Measurements from ENCODE around the gene SRRM4.
"Not testable (repeated sequence)": the region's sequence is repeated elsewhere in the genome, so short reads cannot be mapped to it uniquely, and the experiment has no call there.

SRRM4 gene

DNA sequence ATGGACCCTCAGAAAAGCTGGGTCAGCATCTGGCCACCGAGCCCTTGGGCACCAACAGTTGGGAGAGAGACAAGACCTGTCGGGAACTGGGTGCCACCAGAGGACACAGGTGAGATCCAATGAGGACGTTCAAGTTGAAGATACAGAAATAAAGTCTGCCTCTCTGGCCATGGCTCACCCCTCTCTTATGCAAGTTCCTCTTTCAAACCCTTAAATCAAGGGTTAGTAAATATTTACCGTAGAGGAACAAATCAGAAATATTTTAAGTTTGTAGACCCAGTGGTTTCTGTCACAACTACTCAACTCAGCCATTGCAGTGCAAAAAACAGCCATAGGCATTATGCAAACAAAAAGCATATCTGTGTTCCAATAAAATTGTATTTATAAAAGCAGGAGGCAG lies 120.9 kb downstream of the SRRM4 start:
- Histone ChIP-seq H3K4me3 (ENCODE audit: low read depth in 1 of 2, low read length in 2 of 2) (no peak overlapping the region), H3K4me1 (ENCODE audit: control insufficient read depth in 1 of 2, insufficient read depth in 2 of 2, low read length in 2 of 2) (no peaks in the 10 kb centered on the region), H3K9me3 (ENCODE audit: control insufficient read depth in 1 of 2, low read length in 2 of 2) (peaks cover 0 to 8% of the 10 kb centered on the region in 2 donors), H3K27me3 (ENCODE audit: low read depth, low read length) (no peaks in the 10 kb centered on the region), H3K27ac (ENCODE audit: low read length) (no peak overlapping the region), H3K36me3 (ENCODE audit: control insufficient read depth in 1 of 2, insufficient read depth in 2 of 2, low read length in 2 of 2) (no peaks in the 10 kb centered on the region)

GRCh38 chr12:119102714-119103113 lies 121.4 kb downstream of the SRRM4 start:
- no peaks in the 10 kb centered on the region for H3K27me3 ChIP-seq (ENCODE audit: low read depth, low read length)
- H3K4me1 ChIP-seq (ENCODE audit: control insufficient read depth in 1 of 2, insufficient read depth in 2 of 2, low read length in 2 of 2) = no peaks in the 10 kb centered on the region
- H3K36me3 ChIP-seq (ENCODE audit: control insufficient read depth in 1 of 2, insufficient read depth in 2 of 2, low read length in 2 of 2) = no peaks in the 10 kb centered on the region
- peaks cover 0 to 8% of the 10 kb centered on the region in 2 donors for H3K9me3 ChIP-seq (ENCODE audit: control insufficient read depth in 1 of 2, low read length in 2 of 2)
- H3K27ac ChIP-seq (ENCODE audit: low read length) = no peak overlapping the region
- H3K4me3 ChIP-seq (ENCODE audit: low read depth in 1 of 2, low read length in 2 of 2) = no peak overlapping the region

DNA sequence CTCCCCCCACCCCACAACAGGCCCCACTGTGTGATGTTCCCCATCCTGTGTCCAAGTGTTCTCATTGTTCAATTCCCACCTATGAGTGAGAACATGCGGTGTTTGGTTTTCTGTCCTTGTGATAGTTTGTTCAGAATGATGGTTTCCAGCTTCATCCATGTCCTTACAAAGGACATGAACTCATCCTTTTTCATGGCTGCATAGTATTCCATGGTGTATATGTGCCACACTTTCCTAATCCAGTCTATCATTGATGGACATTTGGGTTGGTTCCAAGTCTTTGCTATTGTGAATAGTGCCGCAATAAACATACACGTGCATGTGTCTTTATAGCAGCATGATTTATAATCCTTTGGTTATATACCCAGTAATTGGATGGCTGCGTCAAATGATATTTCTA lies 123.6 kb downstream of the SRRM4 start:
- not testable (repeated sequence) for H3K27ac ChIP-seq (ENCODE audit: low read length); H3K4me3 ChIP-seq (ENCODE audit: low read depth in 1 of 2, low read length in 2 of 2); H3K36me3 ChIP-seq (ENCODE audit: control insufficient read depth in 1 of 2, insufficient read depth in 2 of 2, low read length in 2 of 2); H3K9me3 ChIP-seq (ENCODE audit: control insufficient read depth in 1 of 2, low read length in 2 of 2); H3K4me1 ChIP-seq (ENCODE audit: control insufficient read depth in 1 of 2, insufficient read depth in 2 of 2, low read length in 2 of 2); H3K27me3 ChIP-seq (ENCODE audit: low read depth, low read length)

DNA sequence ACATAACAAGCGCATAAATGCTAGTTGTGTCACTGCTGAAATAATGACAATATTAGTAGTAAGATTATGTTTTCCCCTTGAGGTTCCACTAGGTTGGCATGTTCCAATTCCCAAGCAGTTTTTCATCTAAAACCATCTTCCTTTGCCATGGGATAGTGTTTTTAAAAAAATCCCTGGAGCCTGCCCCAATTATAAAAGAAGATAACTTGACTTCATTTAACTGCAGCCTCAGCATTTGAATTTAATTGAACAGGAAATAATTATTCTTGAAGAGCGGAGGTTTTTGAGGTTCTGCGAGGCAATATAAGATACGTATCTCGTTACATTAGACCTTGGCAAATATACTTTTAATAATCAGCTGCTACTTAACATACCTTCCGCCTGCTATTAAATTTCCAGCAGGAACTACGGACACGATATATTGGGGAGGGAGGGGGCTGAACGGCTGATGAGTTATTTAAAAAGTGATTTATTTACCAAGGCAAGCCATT lies 132.2 kb downstream of the SRRM4 start:
- no peak overlapping the region for H3K27ac ChIP-seq (ENCODE audit: low read length)
- no peak overlapping the region for H3K4me3 ChIP-seq (ENCODE audit: low read depth in 1 of 2, low read length in 2 of 2)
- H3K27me3 ChIP-seq (ENCODE audit: low read depth, low read length) = no peaks in the 10 kb centered on the region
- peaks cover 0 to 3% of the 10 kb centered on the region in 2 donors for H3K9me3 ChIP-seq (ENCODE audit: control insufficient read depth in 1 of 2, low read length in 2 of 2)
- H3K36me3 ChIP-seq (ENCODE audit: control insufficient read depth in 1 of 2, insufficient read depth in 2 of 2, low read length in 2 of 2) = no peaks in the 10 kb centered on the region
- H3K4me1 ChIP-seq (ENCODE audit: control insufficient read depth in 1 of 2, insufficient read depth in 2 of 2, low read length in 2 of 2) = no peaks in the 10 kb centered on the region

DNA sequence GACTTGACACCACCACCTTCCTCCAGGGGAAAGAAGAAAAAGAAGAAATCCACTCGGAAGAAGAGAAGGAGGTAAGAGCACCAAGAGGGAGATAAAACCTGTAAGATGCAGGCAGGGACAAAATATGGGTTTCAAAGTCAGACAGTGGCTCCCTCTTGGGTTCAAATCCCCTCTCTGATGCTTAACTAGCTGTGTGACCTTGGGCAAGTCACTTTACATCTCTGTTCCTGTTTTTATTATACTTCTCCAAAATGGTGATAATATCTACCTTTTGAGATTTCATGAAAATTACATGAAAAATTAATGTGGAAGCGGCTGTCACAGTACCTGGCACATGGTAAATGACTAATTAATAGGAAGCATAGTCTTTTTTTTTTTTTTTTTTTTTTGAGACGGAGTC lies 133.0 kb downstream of the SRRM4 start:
- Histone ChIP-seq H3K4me3 (ENCODE audit: low read depth in 1 of 2, low read length in 2 of 2) (no peak overlapping the region), H3K27me3 (ENCODE audit: low read depth, low read length) (no peaks in the 10 kb centered on the region), H3K4me1 (ENCODE audit: control insufficient read depth in 1 of 2, insufficient read depth in 2 of 2, low read length in 2 of 2) (no peaks in the 10 kb centered on the region), H3K36me3 (ENCODE audit: control insufficient read depth in 1 of 2, insufficient read depth in 2 of 2, low read length in 2 of 2) (no peaks in the 10 kb centered on the region), H3K27ac (ENCODE audit: low read length) (no peak overlapping the region), H3K9me3 (ENCODE audit: control insufficient read depth in 1 of 2, low read length in 2 of 2) (peaks cover 0 to 3% of the 10 kb centered on the region in 2 donors)

GRCh38 chr12:119115296-119115905 lies 134.1 kb downstream of the SRRM4 start:
- H3K27me3 ChIP-seq (ENCODE audit: low read depth, low read length) = no peaks in the 10 kb centered on the region
- H3K36me3 ChIP-seq (ENCODE audit: control insufficient read depth in 1 of 2, insufficient read depth in 2 of 2, low read length in 2 of 2) = no peaks in the 10 kb centered on the region
- H3K4me3 ChIP-seq (ENCODE audit: low read depth in 1 of 2, low read length in 2 of 2) = no peak overlapping the region
- peaks cover 0 to 3% of the 10 kb centered on the region in 2 donors for H3K9me3 ChIP-seq (ENCODE audit: control insufficient read depth in 1 of 2, low read length in 2 of 2)
- H3K27ac ChIP-seq (ENCODE audit: low read length) = no peak overlapping the region
- H3K4me1 ChIP-seq (ENCODE audit: control insufficient read depth in 1 of 2, insufficient read depth in 2 of 2, low read length in 2 of 2) = no peaks in the 10 kb centered on the region

GRCh38 chr12:119117936-119118335 lies 136.6 kb downstream of the SRRM4 start:
- no peaks in the 10 kb centered on the region for H3K27me3 ChIP-seq (ENCODE audit: low read depth, low read length)
- no peaks in the 10 kb centered on the region for H3K36me3 ChIP-seq (ENCODE audit: control insufficient read depth in 1 of 2, insufficient read depth in 2 of 2, low read length in 2 of 2)
- no peaks in the 10 kb centered on the region for H3K9me3 ChIP-seq (ENCODE audit: control insufficient read depth in 1 of 2, low read length in 2 of 2)
- no peaks in the 10 kb centered on the region for H3K4me1 ChIP-seq (ENCODE audit: control insufficient read depth in 1 of 2, insufficient read depth in 2 of 2, low read length in 2 of 2)
- no peak overlapping the region for H3K4me3 ChIP-seq (ENCODE audit: low read depth in 1 of 2, low read length in 2 of 2)
- no peak overlapping the region for H3K27ac ChIP-seq (ENCODE audit: low read length)

- H3K27ac ChIP-seq (ENCODE audit: low read length) = no peak overlapping the region
- no peaks in the 10 kb centered on the region for H3K4me1 ChIP-seq (ENCODE audit: control insufficient read depth in 1 of 2, insufficient read depth in 2 of 2, low read length in 2 of 2)
- H3K36me3 ChIP-seq (ENCODE audit: control insufficient read depth in 1 of 2, insufficient read depth in 2 of 2, low read length in 2 of 2) = no peaks in the 10 kb centered on the region
- no peaks in the 10 kb centered on the region for H3K9me3 ChIP-seq (ENCODE audit: control insufficient read depth in 1 of 2, low read length in 2 of 2)
- H3K4me3 ChIP-seq (ENCODE audit: low read depth in 1 of 2, low read length in 2 of 2) = no peak overlapping the region
- H3K27me3 ChIP-seq (ENCODE audit: low read depth, low read length) = no peaks in the 10 kb centered on the region
Observed at GRCh38 chr12:119118625-119119024, 137.3 kb downstream of the SRRM4 start.

GRCh38 chr12:119122047-119122446 lies 140.7 kb downstream of the SRRM4 start:
- Histone ChIP-seq H3K4me1 (ENCODE audit: control insufficient read depth in 1 of 2, insufficient read depth in 2 of 2, low read length in 2 of 2) (no peaks in the 10 kb centered on the region), H3K27ac (ENCODE audit: low read length) (no peak overlapping the region), H3K27me3 (ENCODE audit: low read depth, low read length) (no peaks in the 10 kb centered on the region), H3K9me3 (ENCODE audit: control insufficient read depth in 1 of 2, low read length in 2 of 2) (no peaks in the 10 kb centered on the region), H3K4me3 (ENCODE audit: low read depth in 1 of 2, low read length in 2 of 2) (no peak overlapping the region), H3K36me3 (ENCODE audit: control insufficient read depth in 1 of 2, insufficient read depth in 2 of 2, low read length in 2 of 2) (no peaks in the 10 kb centered on the region)

DNA sequence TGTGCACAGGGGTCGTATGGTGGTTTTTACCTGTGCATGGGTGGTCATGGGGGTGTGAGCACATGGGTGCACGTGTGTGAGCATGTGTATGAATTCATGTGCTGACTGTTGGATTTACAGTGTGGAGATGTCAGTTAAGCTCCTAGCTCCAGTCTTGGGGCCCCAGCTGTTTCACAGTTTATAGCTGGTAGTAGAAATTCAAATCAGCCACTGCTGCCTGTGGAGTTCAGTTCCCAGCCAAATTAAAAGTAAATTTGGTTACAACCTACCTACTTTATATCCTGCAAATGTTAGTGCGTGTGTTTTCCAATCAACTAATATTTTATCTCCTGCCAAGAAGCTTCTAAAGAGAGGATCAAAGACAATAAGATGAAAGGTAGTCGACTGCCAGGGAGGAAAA lies 141.4 kb downstream of the SRRM4 start:
- no peak overlapping the region for H3K27ac ChIP-seq (ENCODE audit: low read length)
- H3K27me3 ChIP-seq (ENCODE audit: low read depth, low read length) = no peaks in the 10 kb centered on the region
- no peak overlapping the region for H3K4me3 ChIP-seq (ENCODE audit: low read depth in 1 of 2, low read length in 2 of 2)
- H3K9me3 ChIP-seq (ENCODE audit: control insufficient read depth in 1 of 2, low read length in 2 of 2) = no peaks in the 10 kb centered on the region
- H3K36me3 ChIP-seq (ENCODE audit: control insufficient read depth in 1 of 2, insufficient read depth in 2 of 2, low read length in 2 of 2) = no peaks in the 10 kb centered on the region
- no peaks in the 10 kb centered on the region for H3K4me1 ChIP-seq (ENCODE audit: control insufficient read depth in 1 of 2, insufficient read depth in 2 of 2, low read length in 2 of 2)

DNA sequence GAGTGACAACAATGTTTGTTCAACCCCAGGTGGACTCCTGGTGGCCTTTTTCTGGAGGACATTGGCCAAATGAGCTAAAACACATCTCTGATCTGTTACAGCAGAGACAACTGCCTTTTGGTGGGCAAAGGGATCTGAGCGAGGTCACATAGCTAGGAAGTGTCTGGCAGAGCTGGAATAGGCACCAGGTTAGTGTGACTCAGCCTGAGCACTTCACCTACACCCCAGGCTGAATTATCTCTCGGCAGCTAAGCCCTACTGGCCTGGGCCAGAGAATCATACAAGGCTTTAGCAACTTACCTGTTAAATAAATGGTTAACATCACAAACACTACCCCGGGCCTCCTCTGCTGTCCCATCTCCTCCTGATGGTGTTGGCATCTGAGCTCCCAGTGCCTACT lies 147.2 kb downstream of the SRRM4 start:
- no peak overlapping the region for H3K27ac ChIP-seq (ENCODE audit: low read length)
- no peak overlapping the region for H3K4me3 ChIP-seq (ENCODE audit: low read depth in 1 of 2, low read length in 2 of 2)
- peaks cover 6 to 10% of the 10 kb centered on the region in 2 donors for H3K9me3 ChIP-seq (ENCODE audit: control insufficient read depth in 1 of 2, low read length in 2 of 2)
- H3K4me1 ChIP-seq (ENCODE audit: control insufficient read depth in 1 of 2, insufficient read depth in 2 of 2, low read length in 2 of 2) = no peaks in the 10 kb centered on the region
- H3K27me3 ChIP-seq (ENCODE audit: low read depth, low read length) = no peaks in the 10 kb centered on the region
- H3K36me3 ChIP-seq (ENCODE audit: control insufficient read depth in 1 of 2, insufficient read depth in 2 of 2, low read length in 2 of 2) = no peaks in the 10 kb centered on the region

GRCh38 chr12:119129827-119130434 lies 148.6 kb downstream of the SRRM4 start:
- H3K4me1 ChIP-seq (ENCODE audit: control insufficient read depth in 1 of 2, insufficient read depth in 2 of 2, low read length in 2 of 2) = no peaks in the 10 kb centered on the region
- H3K9me3 ChIP-seq (ENCODE audit: control insufficient read depth in 1 of 2, low read length in 2 of 2) = peaks cover 6 to 14% of the 10 kb centered on the region in 2 donors
- H3K27ac ChIP-seq (ENCODE audit: low read length) = no peak overlapping the region
- H3K4me3 ChIP-seq (ENCODE audit: low read depth in 1 of 2, low read length in 2 of 2) = no peak overlapping the region
- H3K36me3 ChIP-seq (ENCODE audit: control insufficient read depth in 1 of 2, insufficient read depth in 2 of 2, low read length in 2 of 2) = no peaks in the 10 kb centered on the region
- H3K27me3 ChIP-seq (ENCODE audit: low read depth, low read length) = no peaks in the 10 kb centered on the region

Measured in muscle layer of duodenum (tissue), 2 donors.